GM12873 (cell line): ENCODE data around the gene SHANK2.

Experiments
- TF ChIP-seq, protein P1 (sequence below): IDR thresholded peaks from 2 replicates; pipeline ENCODE4 v1.5.1; 2012; ENCODE audit warnings: low read depth, mild to moderate bottlenecking, moderate library complexity, low read length, control low read depth; ENCODE audit not compliant: insufficient read depth; ENCODE audit errors: missing control alignments

SHANK2 gene

DNA sequence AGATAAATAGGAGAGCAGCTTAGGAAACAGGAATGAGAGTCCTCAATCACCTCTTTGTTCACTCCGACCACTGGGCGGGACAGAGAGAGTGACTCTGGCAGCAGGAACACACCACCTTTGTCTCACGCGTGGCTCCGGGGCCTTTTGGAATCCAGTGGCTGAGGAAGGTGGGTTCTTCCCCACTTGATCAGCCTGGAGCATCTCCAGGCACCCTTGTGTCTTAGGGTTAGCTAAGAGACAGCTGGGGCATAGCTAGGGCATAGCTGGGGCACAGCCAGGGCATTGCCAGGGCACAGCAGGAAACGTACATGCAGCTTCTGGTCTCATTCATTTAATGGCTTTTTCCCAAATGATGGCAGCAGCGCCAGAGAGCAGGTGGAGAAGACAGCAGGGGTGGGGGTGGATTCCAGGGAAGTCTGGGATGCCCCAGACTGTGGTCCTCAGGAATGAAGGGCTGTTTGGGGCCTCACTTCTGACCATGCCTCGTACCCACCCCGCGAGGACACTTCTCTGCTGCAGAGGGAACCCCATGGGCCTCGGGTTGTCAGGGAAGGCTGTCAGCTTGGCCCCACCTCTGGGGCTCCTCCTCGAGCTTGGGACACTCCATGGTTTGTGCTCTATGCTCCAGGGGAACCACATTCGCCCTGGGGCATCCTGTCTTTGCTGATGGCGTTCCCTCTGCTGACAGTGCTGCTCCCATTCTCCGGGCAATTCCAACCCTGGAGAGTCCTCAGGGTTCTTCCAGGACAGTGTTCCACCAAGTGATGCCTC is 30.4 kb upstream of the SHANK2 start:
- TF ChIP-seq, protein P1, sequence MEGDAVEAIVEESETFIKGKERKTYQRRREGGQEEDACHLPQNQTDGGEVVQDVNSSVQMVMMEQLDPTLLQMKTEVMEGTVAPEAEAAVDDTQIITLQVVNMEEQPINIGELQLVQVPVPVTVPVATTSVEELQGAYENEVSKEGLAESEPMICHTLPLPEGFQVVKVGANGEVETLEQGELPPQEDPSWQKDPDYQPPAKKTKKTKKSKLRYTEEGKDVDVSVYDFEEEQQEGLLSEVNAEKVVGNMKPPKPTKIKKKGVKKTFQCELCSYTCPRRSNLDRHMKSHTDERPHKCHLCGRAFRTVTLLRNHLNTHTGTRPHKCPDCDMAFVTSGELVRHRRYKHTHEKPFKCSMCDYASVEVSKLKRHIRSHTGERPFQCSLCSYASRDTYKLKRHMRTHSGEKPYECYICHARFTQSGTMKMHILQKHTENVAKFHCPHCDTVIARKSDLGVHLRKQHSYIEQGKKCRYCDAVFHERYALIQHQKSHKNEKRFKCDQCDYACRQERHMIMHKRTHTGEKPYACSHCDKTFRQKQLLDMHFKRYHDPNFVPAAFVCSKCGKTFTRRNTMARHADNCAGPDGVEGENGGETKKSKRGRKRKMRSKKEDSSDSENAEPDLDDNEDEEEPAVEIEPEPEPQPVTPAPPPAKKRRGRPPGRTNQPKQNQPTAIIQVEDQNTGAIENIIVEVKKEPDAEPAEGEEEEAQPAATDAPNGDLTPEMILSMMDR = no peak

DNA sequence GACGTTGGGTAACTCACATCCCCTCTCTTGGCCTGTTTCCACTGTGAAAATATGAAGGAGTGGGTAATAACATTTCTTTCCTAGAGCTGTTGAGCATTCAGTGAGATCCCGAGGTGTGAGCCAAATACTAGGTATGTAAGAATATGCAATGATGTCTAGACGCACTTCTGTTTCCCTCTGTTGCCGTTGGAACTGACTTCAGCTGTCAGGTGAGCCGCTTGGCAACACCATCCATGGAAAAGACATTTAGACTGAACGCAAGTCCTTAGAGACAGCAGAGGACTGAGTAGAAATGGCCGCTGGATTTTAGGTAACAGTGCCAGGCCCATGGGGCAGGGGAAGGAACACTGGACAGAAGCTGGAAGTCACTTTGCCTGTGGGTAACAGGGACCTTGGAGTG is 29.5 kb upstream of the SHANK2 start:
- TF ChIP-seq, protein P1 = no peak

DNA sequence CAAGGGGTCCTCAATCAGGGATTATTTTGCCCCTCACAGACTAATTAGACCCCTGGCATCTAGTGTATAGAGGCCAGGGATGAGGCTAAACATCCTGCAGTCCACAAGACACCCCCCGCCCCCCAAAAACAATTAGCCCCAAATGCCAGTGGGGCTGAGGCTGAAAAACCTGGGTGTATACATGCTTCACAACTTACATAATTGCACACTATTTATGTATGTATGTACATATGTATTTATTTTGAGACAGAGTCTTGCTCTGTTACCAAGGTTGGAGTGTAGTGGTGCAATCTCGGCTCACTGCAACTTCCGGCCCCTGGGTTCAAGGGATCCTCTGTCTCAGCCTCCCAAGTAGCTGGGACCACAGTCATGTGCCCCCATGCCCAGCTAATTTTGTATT is 28.8 kb upstream of the SHANK2 start:
- TF ChIP-seq, protein P1 = no peak

DNA sequence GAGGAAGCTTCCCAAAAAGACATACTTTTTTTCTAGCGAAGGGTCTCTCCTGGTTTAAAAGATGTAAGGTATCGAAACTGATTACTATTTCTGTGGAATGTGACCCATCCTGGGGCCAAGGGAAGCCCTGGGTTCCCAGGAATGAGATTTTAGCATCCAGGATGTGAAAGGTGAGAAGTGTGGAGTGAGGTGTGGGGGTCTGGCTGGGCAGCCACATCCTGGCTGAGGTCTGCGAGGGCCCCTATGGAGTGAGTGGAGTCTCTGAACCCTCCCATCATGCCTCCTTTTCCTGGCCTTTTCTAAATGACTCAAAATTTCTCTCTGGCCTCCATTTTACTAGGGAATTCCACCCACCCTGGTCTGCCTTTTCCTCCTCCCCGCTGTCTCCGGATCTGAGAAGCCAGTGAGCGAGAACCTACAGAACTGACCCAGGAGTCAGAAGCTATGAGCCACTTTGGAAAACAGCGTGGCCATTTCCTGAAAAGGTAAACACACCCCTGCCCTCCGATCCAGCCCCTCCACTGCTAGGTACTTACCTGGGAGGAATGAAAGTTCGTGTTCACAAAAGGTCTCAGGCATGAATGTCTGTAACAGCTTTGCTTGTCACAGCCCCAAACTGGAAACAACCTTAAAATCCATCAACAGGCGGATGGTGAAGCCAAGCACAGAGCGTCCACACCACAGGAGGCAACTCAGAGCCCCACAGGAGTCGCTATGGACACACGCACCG is 27.7 kb upstream of the SHANK2 start:
- TF ChIP-seq, protein P1 = no peak

DNA sequence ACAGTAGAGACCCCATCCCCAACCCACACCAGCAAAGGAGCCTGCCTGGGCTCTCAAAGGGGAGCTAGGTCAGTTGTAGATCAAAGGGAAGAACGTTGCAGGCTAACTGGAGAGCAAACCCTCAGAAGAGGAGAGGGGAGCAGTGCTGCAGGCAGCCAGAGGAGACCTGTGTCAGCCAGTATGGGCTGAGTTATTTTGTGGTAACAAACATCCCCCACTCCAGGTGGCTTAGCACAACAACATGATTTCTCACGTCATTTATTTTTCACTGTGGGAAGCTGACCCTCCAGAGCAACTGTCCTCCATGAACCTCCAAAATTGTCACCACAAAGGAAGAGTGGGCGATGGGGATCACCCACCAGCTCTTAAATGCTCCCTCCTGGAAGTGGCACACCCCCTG is 19.8 kb upstream of the SHANK2 start:
- TF ChIP-seq, protein P1 = no peak

DNA sequence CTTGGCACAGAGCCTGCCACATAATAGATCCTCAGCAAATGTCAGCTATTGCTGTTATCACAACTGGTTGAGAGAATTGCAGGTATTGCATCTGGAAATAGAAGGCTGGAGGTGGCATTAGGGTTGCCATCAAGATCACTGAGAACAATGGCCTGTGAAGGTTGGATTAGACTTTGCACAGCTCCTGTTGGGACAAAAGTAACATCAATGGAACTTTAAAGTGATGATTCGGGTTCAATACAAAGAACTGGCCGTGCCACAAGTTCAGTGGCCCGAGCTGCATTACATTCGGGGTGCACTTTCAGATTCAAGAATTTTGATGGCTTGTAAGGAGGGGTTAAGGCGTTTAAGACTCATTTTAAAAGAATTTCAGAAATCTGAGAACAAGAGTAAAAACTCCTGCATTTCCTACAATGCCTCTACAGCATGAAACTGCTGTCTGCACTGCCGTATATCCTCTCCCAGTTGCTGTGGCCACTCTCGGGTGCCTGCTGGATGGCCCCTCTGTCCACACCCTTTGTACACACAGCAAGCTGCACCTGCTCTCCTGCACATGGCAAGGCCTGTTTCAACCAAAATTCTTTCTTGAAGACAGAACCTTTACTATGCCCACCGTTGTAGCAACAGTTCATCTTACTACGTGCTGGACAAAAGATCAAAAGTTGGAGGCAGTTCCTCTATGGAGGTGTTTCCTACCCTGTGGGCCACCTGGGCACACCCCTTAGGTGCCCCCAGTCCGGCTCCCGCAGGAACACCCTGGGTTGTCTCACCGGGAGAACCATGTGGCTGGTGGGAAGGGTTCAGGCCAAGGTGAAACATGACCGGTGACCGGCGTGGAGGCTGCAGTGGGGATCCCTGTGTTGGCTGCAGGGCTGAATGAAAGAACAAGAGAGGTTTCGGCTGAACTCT is 17.5 kb upstream of the SHANK2 start:
- TF ChIP-seq, protein P1 = no peak
